Activated naive CD8-positive, alpha-beta T cell treated with anti-CD3 and anti-CD28 coated beads, Interleukin-2, amount 10 ng/mL, durations not matched to agents 7 days and 5 days (primary cell): Measurements from ENCODE around the gene RIPOR1. TPM values are rescaled to one million over a fixed set of nuclear protein-coding genes. Genes with fewer than 3 reads are reported as not detected.

Source experiments
- ATAC-seq: fragments of 150-1000 bp; cut with Tn5 transposase; one replicate; pipeline ENCODE4 v1.10.0; 2021; ENCODE audit warnings: low read depth, moderate library complexity
- POLR2A ChIA-PET: fragments of 350-600 bp; sonication (Branson Sonifier 250); formaldehyde crosslinking; loops from one replicate; lab custom pipeline; 2021; ENCODE audit warnings: antibody characterized with exemption; lab: Charles Lee
- DNase-seq: peaks from one replicate; pipeline ENCODE4 v3.0.0; 2021
- H3K27ac Mint-ChIP-seq: one replicate; pipeline ENCODE4 v1.8.0; 2022; ENCODE audit warnings: mild to moderate bottlenecking, mixed read lengths
- H3K27me3 Mint-ChIP-seq: one replicate; pipeline ENCODE4 v1.8.0; 2022; ENCODE audit warnings: mild to moderate bottlenecking, moderate library complexity, mixed read lengths
- H3K36me3 Mint-ChIP-seq: one replicate; pipeline ENCODE4 v1.8.0; 2021; ENCODE audit warnings: mild to moderate bottlenecking, mixed read lengths
- H3K4me1 Mint-ChIP-seq: one replicate; pipeline ENCODE4 v1.8.0; 2021; ENCODE audit warnings: mixed read lengths
- H3K4me3 Mint-ChIP-seq: one replicate; pipeline ENCODE4 v1.8.0; 2022; ENCODE audit warnings: mild to moderate bottlenecking, moderate library complexity, mixed read lengths
- H3K9me3 Mint-ChIP-seq: one replicate; pipeline ENCODE4 v1.8.0; 2021; ENCODE audit warnings: mixed read lengths
- total RNA-seq, 2 experiments: library from RNA; stranded (reverse); gene quantifications; one replicate each; pipeline ENCODE4 v1.2.3, GENCODE V29; 2021

Gene RIPOR1
- total RNA-seq, 2 experiments from 2014 or later, result 28.7 to 35.7 TPM

DNA sequence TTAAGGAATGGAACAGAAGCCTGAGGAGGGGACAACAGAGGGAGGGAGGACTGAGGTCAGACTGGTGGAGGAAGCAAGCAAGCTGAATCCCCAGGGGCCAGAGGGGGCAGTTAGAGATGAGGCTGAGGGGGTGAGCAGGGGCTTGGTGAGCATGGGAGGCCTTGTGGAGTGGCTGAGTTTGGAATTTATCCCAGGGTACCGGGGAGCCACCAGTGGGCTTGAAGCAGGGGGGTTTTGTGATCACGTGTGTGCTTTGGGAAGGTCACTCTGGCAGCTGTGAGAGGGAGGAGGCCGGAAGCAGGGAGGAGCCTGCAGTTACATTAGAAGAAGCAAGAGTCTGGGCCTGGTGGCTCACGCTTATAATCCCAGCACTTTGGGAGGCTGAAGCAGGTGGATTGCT is 23.8 kb downstream of the RIPOR1 start:
- H3K4me1 Mint-ChIP-seq, result peaks cover 49% of the 10 kb centered on the region
- ATAC-seq (no peak), DNase-seq (no peak)
- peak overlapping the region; percentile 21 for H3K4me3 Mint-ChIP-seq
- H3K36me3 Mint-ChIP-seq, result peaks cover 6% of the 10 kb centered on the region
- H3K27ac Mint-ChIP-seq, result peak overlapping the region; percentile 91
- no peaks in the 10 kb centered on the region for H3K27me3 Mint-ChIP-seq
- no peaks in the 10 kb centered on the region for H3K9me3 Mint-ChIP-seq
- POLR2A ChIA-PET, result interaction anchor here (5.4 kb wide), 1 partner anchor 10 kb away, joined by 42 read pairs; the partner anchor contains the start of gene CTCF

DNA sequence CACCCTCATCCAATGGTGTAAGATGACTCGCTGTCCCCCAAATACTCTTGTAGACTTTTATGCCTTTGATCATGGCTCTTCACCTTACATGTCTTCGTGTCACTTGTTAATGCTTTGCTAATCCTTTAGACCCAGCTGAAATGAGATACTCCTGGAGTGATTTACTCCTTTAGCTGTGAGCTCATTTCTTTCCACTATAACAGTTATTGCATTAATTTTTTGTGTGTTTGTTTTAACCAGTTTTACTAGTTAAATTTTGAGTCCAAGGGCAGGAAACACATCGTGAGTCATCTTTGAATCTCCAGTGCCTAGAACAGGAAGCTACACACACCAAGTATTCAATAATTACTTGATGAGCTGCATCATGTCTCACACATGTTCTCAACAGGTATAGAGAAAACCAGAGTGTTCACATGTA is 27.2 kb downstream of the RIPOR1 start:
- POLR2A ChIA-PET, result interaction anchor here (0.8 to 4.3 kb wide), 9 partner anchors 8 to 380 kb away, joined by 3 to 47 read pairs (median 3); partner anchors contain the start of genes ACD, CARMIL2, RANBP10 and TSNAXIP1
- H3K27ac Mint-ChIP-seq, result peak overlapping the region; percentile 100
- peaks cover 10% of the 10 kb centered on the region for H3K36me3 Mint-ChIP-seq
- H3K27me3 Mint-ChIP-seq, result no peaks in the 10 kb centered on the region
- DNase-seq (no peak), ATAC-seq (peak; percentile 98)
- H3K4me1 Mint-ChIP-seq, result peaks cover 48% of the 10 kb centered on the region
- H3K4me3 Mint-ChIP-seq, result peak overlapping the region; percentile 81
- H3K9me3 Mint-ChIP-seq, result no peaks in the 10 kb centered on the region

DNA sequence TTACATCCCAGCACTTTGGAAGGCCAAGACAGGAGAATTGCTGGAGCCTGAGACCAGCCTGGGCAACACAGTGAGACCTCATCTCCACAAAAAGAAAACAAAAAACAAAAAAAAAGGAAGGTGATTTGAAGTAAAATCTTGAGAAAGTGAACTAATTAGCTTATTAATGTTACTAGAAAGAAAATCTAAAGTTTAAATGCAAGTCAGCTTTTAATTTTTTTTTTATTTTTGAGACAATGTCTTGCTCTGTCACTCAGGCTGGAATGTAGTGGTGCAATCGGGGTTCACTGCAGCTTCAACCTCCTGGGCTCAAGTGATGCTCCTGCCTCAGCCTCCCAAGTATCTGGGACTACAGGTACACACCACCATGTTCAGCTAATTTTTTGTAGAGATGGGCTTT is 30.2 kb downstream of the RIPOR1 start:
- Mint-ChIP-seq H3K9me3 (no peaks in the 10 kb centered on the region), H3K4me1 (peaks cover 40% of the 10 kb centered on the region), H3K4me3 (no peak overlapping the region), H3K27ac (no peak overlapping the region), H3K27me3 (no peaks in the 10 kb centered on the region), H3K36me3 (peaks cover 12% of the 10 kb centered on the region)
- POLR2A ChIA-PET, result interaction anchor here (1.3 to 4.3 kb wide), 2 partner anchors 11 to 101 kb away, joined by 3 to 47 read pairs; partner anchors contain the start of gene ACD
- ATAC-seq (no peak), DNase-seq (no peak)

DNA sequence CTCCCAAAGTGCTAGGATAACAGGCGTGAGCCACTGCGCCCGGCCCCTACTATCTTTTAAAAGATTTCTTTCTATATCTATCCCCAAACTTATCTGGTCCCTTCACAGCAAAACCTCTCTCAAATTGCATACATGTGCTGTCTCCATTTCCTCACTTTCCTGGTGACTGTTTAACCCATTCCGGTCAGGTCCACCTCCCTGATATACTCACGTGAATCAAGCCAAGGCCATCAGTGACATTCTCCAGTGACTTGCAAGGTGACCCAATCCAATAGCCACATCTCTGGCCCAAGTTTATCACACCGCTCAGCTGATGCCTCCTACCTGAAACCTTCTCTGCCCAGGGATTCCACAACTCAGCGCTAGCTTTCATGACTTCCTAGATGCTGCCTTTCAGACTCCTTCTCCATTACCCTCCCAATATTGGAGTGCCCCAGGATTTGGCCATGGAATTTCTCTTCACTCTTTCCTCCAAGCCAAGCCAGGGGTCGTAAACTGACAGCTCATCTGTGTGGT is 32.3 kb downstream of the RIPOR1 start:
- H3K4me1 Mint-ChIP-seq, result peaks cover 34% of the 10 kb centered on the region
- POLR2A ChIA-PET, result interaction anchor here (0.8 to 5.1 kb wide), 11 partner anchors 9 to 106 kb away, joined by 3 to 155 read pairs (median 16); partner anchors contain the start of genes ACD, C16orf86, CARMIL2 and ENKD1
- H3K27ac Mint-ChIP-seq, result peak overlapping the region; percentile 92

DNA sequence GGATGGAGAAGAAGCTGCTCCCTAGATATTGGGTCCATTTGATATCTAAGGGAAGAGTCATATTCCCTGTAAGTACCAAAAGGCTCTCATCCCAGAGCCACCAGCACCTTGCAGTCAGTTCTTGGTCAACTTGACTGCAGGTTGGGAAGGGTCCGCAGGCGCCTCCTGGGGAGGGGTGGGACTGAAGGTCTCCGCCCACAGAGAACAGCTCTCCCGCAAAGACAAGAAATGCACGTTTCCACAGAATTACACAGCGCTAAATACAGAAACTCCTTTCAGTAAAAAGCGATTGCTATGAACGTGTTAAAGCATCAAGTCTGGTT is 32.8 kb downstream of the RIPOR1 start:
- no peaks in the 10 kb centered on the region for H3K9me3 Mint-ChIP-seq
- peaks cover 31% of the 10 kb centered on the region for H3K4me1 Mint-ChIP-seq
- ATAC-seq (no peak), DNase-seq (no peak)
- no peaks in the 10 kb centered on the region for H3K27me3 Mint-ChIP-seq
- peaks cover 6% of the 10 kb centered on the region for H3K36me3 Mint-ChIP-seq
- peak overlapping the region; percentile 92 for H3K27ac Mint-ChIP-seq
- H3K4me3 Mint-ChIP-seq, result peak overlapping the region; percentile 87
- POLR2A ChIA-PET, result interaction anchor here (0.6 to 5.1 kb wide), 15 partner anchors 10 to 285 kb away, joined by 3 to 155 read pairs (median 7); partner anchors contain the start of genes ACD, C16orf86, CARMIL2 and ENKD1

More for the DNA sequence above, 32.3 kb downstream of the RIPOR1 start:
- H3K9me3 Mint-ChIP-seq, result no peaks in the 10 kb centered on the region
- H3K36me3 Mint-ChIP-seq, result peaks cover 6% of the 10 kb centered on the region
- ATAC-seq (no peak), DNase-seq (no peak)
- peak overlapping the region; percentile 87 for H3K4me3 Mint-ChIP-seq
- no peaks in the 10 kb centered on the region for H3K27me3 Mint-ChIP-seq

DNA sequence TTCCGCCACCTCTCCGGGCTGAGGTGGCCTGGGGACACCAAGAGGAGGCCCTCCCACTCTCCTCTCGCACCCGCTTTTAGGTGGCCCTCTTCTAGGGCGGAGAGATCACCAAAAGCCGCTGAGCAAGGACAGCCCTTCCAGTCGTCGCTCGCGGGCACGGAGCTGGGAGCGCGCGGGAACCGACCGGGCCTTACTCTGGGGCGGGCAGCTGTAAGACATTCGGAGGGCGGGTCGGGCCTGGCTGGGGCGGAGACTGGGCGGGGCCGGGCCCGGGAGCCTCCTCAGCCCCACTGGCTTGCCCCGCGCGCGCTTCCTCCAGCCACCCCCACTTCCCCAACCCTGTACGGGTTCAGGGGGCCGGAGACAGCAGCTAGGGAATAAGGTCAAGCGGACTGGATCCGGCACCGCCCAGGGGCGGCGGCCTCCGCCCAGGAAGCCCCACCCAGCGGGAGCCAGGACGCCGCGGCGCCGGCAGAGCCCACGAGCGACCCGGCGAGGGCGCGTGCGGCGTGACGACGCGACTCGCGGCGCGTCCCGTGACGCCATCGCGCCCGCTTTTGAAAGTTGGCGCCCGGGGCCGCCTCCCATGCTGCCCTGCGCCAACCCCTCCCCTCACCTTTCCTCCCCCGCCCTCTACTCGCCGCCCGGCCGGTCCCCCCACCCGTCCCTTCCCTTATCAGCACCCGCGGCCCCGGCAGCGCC is 33.3 kb downstream of the RIPOR1 start:
- Mint-ChIP-seq H3K27ac (peak overlapping the region; percentile 92), H3K27me3 (no peaks in the 10 kb centered on the region), H3K4me1 (peaks cover 28% of the 10 kb centered on the region), H3K4me3 (peak overlapping the region; percentile 89), H3K36me3 (peaks cover 6% of the 10 kb centered on the region), H3K9me3 (no peaks in the 10 kb centered on the region)
- ATAC-seq (peak; percentile 90), DNase-seq (peak; percentile 99)
- POLR2A ChIA-PET, result interaction anchor here (0.5 to 5.1 kb wide), 28 partner anchors 10 to 446 kb away, joined by 3 to 155 read pairs (median 4); partner anchors contain the start of genes ACD, C16orf86, CARMIL2 and ENKD1

DNA sequence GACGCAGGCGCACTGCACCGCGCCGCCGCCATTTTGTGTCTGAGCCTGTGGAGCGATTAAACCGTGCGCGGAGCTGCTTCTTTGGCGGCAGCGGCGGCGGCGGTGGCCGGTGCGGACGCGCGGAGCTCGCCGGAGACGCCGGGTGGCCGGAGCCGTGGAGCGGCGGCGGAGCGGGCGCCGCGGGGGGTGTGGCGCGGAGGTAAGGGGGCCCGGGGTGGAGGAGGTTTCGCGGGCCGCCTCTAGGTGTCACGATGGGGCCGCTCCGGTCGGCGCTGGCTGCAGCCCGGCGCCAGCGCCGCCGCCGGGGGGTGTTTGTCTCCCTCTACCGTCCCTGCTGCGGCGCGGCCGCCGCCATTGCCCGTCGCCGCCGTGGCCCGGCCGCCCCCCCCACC is 33.9 kb downstream of the RIPOR1 start, which contains the start of gene CTCF:
CTCF (plus strand) TSS at position 1 of the 392 bp plus-strand sequence. CDS start 48,307 bp downstream, outside the sequence.
- Mint-ChIP-seq H3K4me3 (peak within 1 kb of the TSS; percentile 89), H3K4me1 (peaks cover 33% of the 10 kb centered on the region), H3K27me3 (no peaks in the 10 kb centered on the region), H3K36me3 (peaks cover 7% of the 10 kb centered on the region), H3K27ac (peak within 1 kb of the TSS; percentile 94), H3K9me3 (no peaks in the 10 kb centered on the region)
- peak; percentile 51 for ATAC-seq
- DNase-seq, result no peak
- POLR2A ChIA-PET, result interaction anchor here (0.5 to 5.1 kb wide), 27 partner anchors 9 to 446 kb away, joined by 3 to 155 read pairs (median 4); partner anchors contain the start of genes ACD, C16orf86, CARMIL2 and ENKD1

DNA sequence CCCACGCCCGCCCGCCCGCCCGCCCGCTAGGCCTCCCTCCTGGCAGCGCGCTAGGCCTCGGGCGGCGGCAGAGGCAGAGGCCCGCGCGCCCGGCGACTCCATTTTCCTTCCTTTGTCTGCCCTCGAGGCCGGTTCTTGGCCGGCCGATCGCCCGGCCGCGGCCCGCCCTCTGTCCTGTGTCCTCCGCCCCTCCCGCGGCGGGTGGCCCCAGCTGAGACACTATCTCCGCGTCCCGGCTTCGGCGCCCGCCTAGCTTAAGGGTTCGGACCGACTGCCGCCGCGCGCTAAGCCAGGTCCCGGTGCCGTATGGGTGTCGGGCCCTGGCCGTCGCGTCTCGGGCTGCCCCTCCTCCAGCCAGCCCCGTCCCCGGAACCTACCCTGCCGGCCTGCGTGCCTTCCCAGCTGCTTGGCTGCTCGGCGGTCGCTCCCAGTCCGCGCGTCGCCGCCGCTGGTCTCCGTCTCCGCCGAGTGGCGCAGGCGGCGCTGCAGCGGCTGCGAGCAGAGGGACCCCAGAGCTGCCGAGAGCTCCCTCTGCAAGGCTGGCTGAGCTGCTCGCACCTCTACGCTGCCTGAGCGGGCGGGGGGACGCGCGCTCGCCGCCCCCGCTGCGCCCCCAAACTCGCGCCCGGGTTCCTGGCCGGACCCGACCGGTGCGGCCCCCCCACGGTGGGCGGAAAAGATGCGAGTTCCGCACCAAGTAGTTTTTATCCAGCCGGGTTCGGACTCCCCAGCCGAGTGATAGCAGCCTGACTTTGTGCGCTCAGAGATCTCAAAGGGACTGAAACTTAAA is 34.5 kb downstream of the RIPOR1 start:
- Mint-ChIP-seq H3K36me3 (peaks cover 7% of the 10 kb centered on the region), H3K27ac (peak overlapping the region; percentile 94), H3K9me3 (no peaks in the 10 kb centered on the region), H3K27me3 (no peaks in the 10 kb centered on the region), H3K4me3 (peak overlapping the region; percentile 89), H3K4me1 (peaks cover 32% of the 10 kb centered on the region)
- POLR2A ChIA-PET, result interaction anchor here (0.7 to 5.1 kb wide), 21 partner anchors 8 to 445 kb away, joined by 3 to 155 read pairs (median 4); partner anchors contain the start of genes ACD, C16orf86, CARMIL2 and ENKD1
- DNase-seq (peak; percentile 77), ATAC-seq (peak; percentile 3)

DNA sequence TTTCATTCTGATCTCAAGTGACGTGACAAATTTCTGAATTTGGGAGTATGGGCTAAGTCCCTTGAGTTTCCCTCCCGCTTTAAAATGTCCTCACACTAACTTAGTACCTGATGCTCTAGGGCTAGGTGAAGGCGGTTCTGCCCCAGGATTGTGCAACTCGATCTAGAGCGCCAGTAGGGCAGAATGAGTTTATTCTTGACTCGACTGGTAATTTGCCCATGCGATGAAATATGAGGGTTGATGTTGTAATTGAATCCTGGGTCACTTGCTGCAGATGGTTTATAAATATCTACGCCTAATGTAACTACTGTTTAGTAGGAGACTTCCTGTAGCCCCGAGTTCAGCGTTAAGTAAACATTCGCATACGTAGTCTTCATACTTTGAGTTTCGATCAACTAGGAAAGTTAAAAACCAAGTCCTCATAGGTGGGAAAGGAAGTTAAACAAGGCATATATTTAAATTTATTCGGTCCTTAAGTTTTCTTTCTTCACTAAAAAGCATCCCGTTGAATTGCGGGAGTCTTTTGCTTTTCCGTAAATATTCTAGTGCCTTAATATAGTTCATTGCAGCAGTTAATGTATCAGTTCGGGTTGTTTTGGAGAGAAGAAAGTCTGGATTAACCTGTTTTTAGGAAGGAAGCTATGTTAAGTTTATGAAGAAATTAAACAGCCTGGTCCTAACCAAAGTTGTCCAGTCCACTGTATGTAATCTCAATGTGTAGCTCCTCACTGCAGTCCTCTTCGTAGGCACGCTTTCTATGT is 35.3 kb downstream of the RIPOR1 start:
- DNase-seq (no peak), ATAC-seq (no peak)
- POLR2A ChIA-PET, result interaction anchor here (0.5 to 5.1 kb wide), 13 partner anchors 8 to 372 kb away, joined by 3 to 155 read pairs (median 5); partner anchors contain the start of genes ACD, C16orf86, CARMIL2 and ENKD1
- Mint-ChIP-seq H3K9me3 (no peaks in the 10 kb centered on the region), H3K4me3 (peak overlapping the region; percentile 89), H3K36me3 (peaks cover 7% of the 10 kb centered on the region), H3K27ac (peak overlapping the region; percentile 94), H3K4me1 (peaks cover 32% of the 10 kb centered on the region), H3K27me3 (no peaks in the 10 kb centered on the region)

DNA sequence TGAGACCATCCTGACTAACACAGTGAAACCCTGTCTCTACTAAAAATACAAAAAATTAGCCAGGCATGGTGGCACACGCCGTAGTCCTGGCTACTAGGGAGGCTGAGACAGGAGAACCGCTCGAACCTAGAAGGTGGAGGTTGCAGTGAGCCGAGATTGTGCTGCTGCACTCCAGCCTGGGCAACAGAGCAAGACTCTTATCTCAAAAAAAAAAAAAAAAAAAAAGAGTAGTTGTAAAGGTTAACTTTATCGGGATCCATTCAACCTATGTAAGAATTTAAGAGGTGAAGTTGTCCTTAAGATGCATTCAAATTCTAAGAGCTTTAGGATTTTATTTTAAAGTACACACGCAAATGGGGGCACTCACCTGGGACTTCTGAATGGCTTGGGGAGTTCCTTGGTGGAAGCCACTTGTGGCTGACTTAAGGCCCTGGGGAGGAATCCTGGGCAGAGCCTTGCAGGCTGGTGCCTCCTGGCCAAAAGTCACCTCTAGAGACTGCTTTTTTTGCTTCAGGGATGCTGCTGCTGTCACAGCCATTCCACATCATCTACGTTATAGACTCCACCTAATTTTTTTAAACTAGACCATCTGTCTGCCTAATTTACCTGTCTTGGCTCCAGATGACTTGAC is 37.0 kb downstream of the RIPOR1 start:
- POLR2A ChIA-PET, result no interaction called here
- no peaks in the 10 kb centered on the region for H3K9me3 Mint-ChIP-seq
- H3K27me3 Mint-ChIP-seq, result no peaks in the 10 kb centered on the region
- ATAC-seq, result no peak
- H3K4me1 Mint-ChIP-seq, result peaks cover 24% of the 10 kb centered on the region
- H3K4me3 Mint-ChIP-seq, result no peak overlapping the region
- H3K27ac Mint-ChIP-seq, result no peak overlapping the region
- no peak for DNase-seq
- H3K36me3 Mint-ChIP-seq, result peaks cover 4% of the 10 kb centered on the region

DNA sequence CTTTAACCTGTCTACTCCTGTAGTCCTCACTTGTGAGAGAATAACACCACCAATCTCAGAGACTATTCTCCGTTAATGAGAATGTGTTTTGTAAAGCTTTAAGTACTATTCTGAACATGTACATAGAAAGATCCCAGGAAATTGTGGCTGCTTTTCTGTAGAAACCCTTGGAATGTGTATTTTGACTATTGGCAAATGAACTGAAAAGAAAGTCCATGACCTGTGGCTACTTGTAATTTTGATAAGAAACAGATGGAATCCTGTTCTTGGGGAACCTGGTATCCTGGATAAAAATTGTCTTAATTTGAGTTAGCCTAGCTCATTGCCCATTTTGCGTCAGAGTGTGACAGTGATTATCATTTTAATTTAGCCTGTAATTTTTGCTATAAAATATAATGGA is 42.8 kb downstream of the RIPOR1 start:
- Mint-ChIP-seq H3K4me1 (peaks cover 13% of the 10 kb centered on the region), H3K4me3 (no peak overlapping the region), H3K27ac (no peak overlapping the region)

More for the DNA sequence above, 42.8 kb downstream of the RIPOR1 start:
- DNase-seq (no peak), ATAC-seq (no peak)
- no peaks in the 10 kb centered on the region for H3K27me3 Mint-ChIP-seq
- H3K36me3 Mint-ChIP-seq, result peaks cover 28% of the 10 kb centered on the region
- POLR2A ChIA-PET, result interaction anchor here (0.9 kb wide), 1 partner anchor 8 kb away, joined by 3 read pairs; no protein-coding TSS in a partner anchor
- H3K9me3 Mint-ChIP-seq, result no peaks in the 10 kb centered on the region
